Neural progenitor cell (in vitro differentiated cells): ENCODE data around the gene ICAM3. TPM values are rescaled to one million over a fixed set of nuclear protein-coding genes. Genes with fewer than 3 reads are reported as not detected.

Experiments used
- DNase-seq: peaks from one replicate; pipeline ENCODE4 v3.0.0-alpha.2; 2016; ENCODE audit warnings: low spot score
- H2AFZ ChIP-seq: fragments of 200-600 bp; sonication (generic); replicated peaks from 2 replicates; pipeline ENCODE4 v1.6.1; 2016; ENCODE audit warnings: antibody characterized with exemption
- H3F3A ChIP-seq: fragments of 200-600 bp; sonication (generic); 2 replicates; pipeline ENCODE4 v1.6.1; 2016; ENCODE audit warnings: antibody characterized with exemption, low read depth
- H3K27ac ChIP-seq: fragments of 200-600 bp; sonication (generic); 2 replicates; pipeline ENCODE4 v1.5.1; 2016; ENCODE audit warnings: mild to moderate bottlenecking
- H3K27me3 ChIP-seq: fragments of 200-600 bp; sonication (generic); 2 replicates; pipeline ENCODE4 v1.6.1; 2016; ENCODE audit warnings: mild to moderate bottlenecking, moderate library complexity
- H3K36me3 ChIP-seq: fragments of 200-600 bp; sonication (generic); 2 replicates; pipeline ENCODE4 v1.5.1; 2016
- H3K4me1 ChIP-seq: fragments of 200-600 bp; sonication (generic); 2 replicates; pipeline ENCODE4 v1.6.1; 2016; ENCODE audit warnings: mixed run types
- H3K4me2 ChIP-seq: fragments of 200-600 bp; sonication (generic); 2 replicates; pipeline ENCODE4 v1.6.1; 2016
- H3K4me3 ChIP-seq: fragments of 200-600 bp; sonication (generic); 2 replicates; pipeline ENCODE4 v1.5.1; 2016
- H3K79me2 ChIP-seq: fragments of 200-600 bp; sonication (generic); 2 replicates; pipeline ENCODE4 v1.6.1; 2016; ENCODE audit warnings: low read depth
- H3K9ac ChIP-seq: fragments of 200-600 bp; sonication (generic); 2 replicates; pipeline ENCODE4 v1.6.1; 2016
- H3K9me3 ChIP-seq: fragments of 200-600 bp; sonication (generic); 2 replicates; pipeline ENCODE4 v1.5.1; 2016; ENCODE audit warnings: low read depth
- H4K20me1 ChIP-seq: fragments of 200-600 bp; sonication (generic); 2 replicates; pipeline ENCODE4 v1.6.1; 2016; ENCODE audit warnings: low read depth
- H3K27ac Mint-ChIP-seq: 3 replicates; pipeline ENCODE4 v1.8.0; 2021; ENCODE audit warnings: mixed read lengths
- H3K27me3 Mint-ChIP-seq: 2 replicates; pipeline ENCODE4 v1.8.0; 2022; ENCODE audit warnings: low read depth, mild to moderate bottlenecking, inconsistent platforms, moderate library complexity, mixed read lengths; ENCODE audit not compliant: insufficient read depth
- H3K36me3 Mint-ChIP-seq: 3 replicates; pipeline ENCODE4 v1.8.0; 2021; ENCODE audit warnings: mixed read lengths
- H3K4me1 Mint-ChIP-seq: 3 replicates; pipeline ENCODE4 v1.8.0; 2021; ENCODE audit warnings: mixed read lengths
- H3K4me3 Mint-ChIP-seq: 3 replicates; pipeline ENCODE4 v1.8.0; 2021; ENCODE audit warnings: mild to moderate bottlenecking, moderate library complexity, mixed read lengths
- H3K9me3 Mint-ChIP-seq: 3 replicates; pipeline ENCODE4 v1.8.0; 2020; ENCODE audit warnings: mixed read lengths
- CTCF ChIP-seq: fragments of 200-600 bp; sonication (generic); IDR thresholded peaks from 2 replicates; pipeline ENCODE4 v1.5.1; 2017; ENCODE audit warnings: antibody characterized with exemption, mild to moderate bottlenecking
- EZH2 ChIP-seq: fragments of 200-600 bp; sonication (generic); IDR thresholded peaks from 2 replicates; pipeline ENCODE4 v1.6.1; 2017; ENCODE audit warnings: antibody characterized with exemption, mild to moderate bottlenecking, moderate library complexity
- EZH2phosphoT487 ChIP-seq: fragments of 200-600 bp; sonication (generic); IDR thresholded peaks from 2 replicates; pipeline ENCODE4 v1.6.1; 2017; ENCODE audit warnings: antibody characterized with exemption
- small RNA-seq: library from RNA; depleted of rRNA; stranded (forward); fragments of <200 nt; gene quantifications from one replicate; pipeline ENCODE3, GENCODE V24; 2015
- total RNA-seq: library from RNA; depleted of rRNA; stranded (reverse); fragments of >200 nt; gene quantifications from 2 replicates; pipeline ENCODE4 v1.2.3, GENCODE V29; 2015; ENCODE audit warnings: low replicate concordance

Gene ICAM3
- total RNA-seq, 1 donor from 2014 or later, result 1.3 TPM

DNA sequence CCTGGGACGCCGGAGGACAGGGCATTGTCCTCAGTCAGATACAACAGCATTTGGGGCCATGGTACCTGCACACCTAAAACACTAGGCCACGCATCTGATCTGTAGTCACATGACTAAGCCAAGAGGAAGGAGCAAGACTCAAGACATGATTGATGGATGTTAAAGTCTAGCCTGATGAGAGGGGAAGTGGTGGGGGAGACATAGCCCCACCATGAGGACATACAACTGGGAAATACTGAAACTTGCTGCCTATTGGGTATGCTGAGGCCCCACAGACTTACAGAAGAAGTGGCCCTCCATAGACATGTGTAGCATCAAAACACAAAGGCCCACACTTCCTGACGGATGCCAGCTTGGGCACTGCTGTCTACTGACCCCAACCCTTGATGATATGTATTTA, 54.0 kb downstream of the ICAM3 start:
- H3K4me3 Mint-ChIP-seq, result peak overlapping the region; percentile 15

DNA sequence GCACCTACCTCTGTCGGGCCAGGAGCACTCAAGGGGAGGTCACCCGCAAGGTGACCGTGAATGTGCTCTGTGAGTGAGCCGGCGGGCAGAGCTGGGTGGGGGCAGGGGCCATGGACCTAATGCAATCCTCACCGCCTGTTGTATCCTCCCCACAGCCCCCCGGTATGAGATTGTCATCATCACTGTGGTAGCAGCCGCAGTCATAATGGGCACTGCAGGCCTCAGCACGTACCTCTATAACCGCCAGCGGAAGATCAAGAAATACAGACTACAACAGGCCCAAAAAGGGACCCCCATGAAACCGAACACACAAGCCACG, 54.5 kb downstream of the ICAM3 start:
- TF ChIP-seq EZH2 (no peak), EZH2phosphoT487 (no peak), CTCF (no peak)
- H3K4me3 Mint-ChIP-seq, result no peak overlapping the region
- Histone ChIP-seq H3K36me3 (no peaks in the 10 kb centered on the region), H2AFZ (no peak overlapping the region), H3K4me2 (no peak overlapping the region), H3K27ac (no peak overlapping the region), H3K9ac (no peak overlapping the region), H3K4me3 (no peak overlapping the region), H3F3A (peaks cover 29% of the 10 kb centered on the region), H3K79me2 (no peaks in the 10 kb centered on the region), H4K20me1 (peaks cover 11% of the 10 kb centered on the region), H3K9me3 (no peaks in the 10 kb centered on the region), H3K27me3 (peaks cover 50% of the 10 kb centered on the region), H3K4me1 (peaks cover 5% of the 10 kb centered on the region)
- peaks cover 3% of the 10 kb centered on the region for H3K9me3 Mint-ChIP-seq
- DNase-seq, result no peak
- H3K27me3 Mint-ChIP-seq, result peaks cover 58% of the 10 kb centered on the region
- H3K36me3 Mint-ChIP-seq, result no peaks in the 10 kb centered on the region
- no peak overlapping the region for H3K27ac Mint-ChIP-seq
- peaks cover 6% of the 10 kb centered on the region for H3K4me1 Mint-ChIP-seq

More for the DNA sequence above, 54.0 kb downstream of the ICAM3 start:
- Histone ChIP-seq H3K4me1 (peaks cover 5% of the 10 kb centered on the region), H3K9me3 (no peaks in the 10 kb centered on the region), H3K36me3 (no peaks in the 10 kb centered on the region), H3K9ac (no peak overlapping the region), H3F3A (peaks cover 31% of the 10 kb centered on the region), H3K27me3 (peaks cover 55% of the 10 kb centered on the region), H4K20me1 (peaks cover 15% of the 10 kb centered on the region), H3K79me2 (no peaks in the 10 kb centered on the region), H2AFZ (no peak overlapping the region), H3K27ac (no peak overlapping the region), H3K4me2 (no peak overlapping the region), H3K4me3 (no peak overlapping the region)
- no peak for DNase-seq
- Mint-ChIP-seq H3K27me3 (peaks cover 61% of the 10 kb centered on the region), H3K36me3 (no peaks in the 10 kb centered on the region), H3K27ac (no peak overlapping the region), H3K4me1 (peaks cover 8% of the 10 kb centered on the region), H3K9me3 (peaks cover 3% of the 10 kb centered on the region)
- TF ChIP-seq EZH2 (no peak), EZH2phosphoT487 (no peak), CTCF (no peak)

- Mint-ChIP-seq H3K27me3 (peaks cover 55% of the 10 kb centered on the region), H3K27ac (no peak overlapping the region), H3K9me3 (peaks cover 3% of the 10 kb centered on the region), H3K36me3 (no peaks in the 10 kb centered on the region), H3K4me1 (peaks cover 6% of the 10 kb centered on the region), H3K4me3 (no peak overlapping the region)
- Histone ChIP-seq H3K9me3 (no peaks in the 10 kb centered on the region), H3K27me3 (peaks cover 44% of the 10 kb centered on the region), H3K4me1 (peaks cover 5% of the 10 kb centered on the region), H3K79me2 (no peaks in the 10 kb centered on the region), H4K20me1 (peaks cover 10% of the 10 kb centered on the region), H3K4me2 (no peak overlapping the region), H3F3A (peaks cover 27% of the 10 kb centered on the region), H3K27ac (no peak overlapping the region), H3K4me3 (no peak overlapping the region), H2AFZ (no peak overlapping the region), H3K36me3 (no peaks in the 10 kb centered on the region), H3K9ac (no peak overlapping the region)
- no peak for TF ChIP-seq CTCF
- TF ChIP-seq EZH2, result no peak
- TF ChIP-seq EZH2phosphoT487, result no peak
- no peak for DNase-seq
Measured at GRCh38 chr19:10284065-10284959, 55.1 kb downstream of the ICAM3 start.

Small RNAs within 50 kb of the gene (small RNA-seq; reads per million reads assigned to genes)
- gene AC011511.1 (not detected), gene AC011511.4 (not detected)

Other genes starting within 250 kb of the ICAM3 start
- 0.09 TPM in 1 of 2 replicates, not detected in the other for gene ANGPTL6, start 236.9 kb downstream of the ICAM3 start, total RNA-seq
- 6.6 and 23.3 TPM in 2 replicates for gene PPAN, start 233.3 kb downstream of the ICAM3 start, total RNA-seq
- gene P2RY11, start 227.9 kb downstream of the ICAM3 start, total RNA-seq, result 2.2 TPM in 1 of 2 replicates, not detected in the other
- 170 and 215 TPM in 2 replicates for gene EIF3G, start 219.7 kb downstream of the ICAM3 start, total RNA-seq
- gene DNMT1, start 144.7 kb downstream of the ICAM3 start, total RNA-seq, result 203 and 204 TPM in 2 replicates
- 8.5 and 18.8 TPM in 2 replicates for gene S1PR2, start 108.3 kb downstream of the ICAM3 start, total RNA-seq
- gene MRPL4, start 87.4 kb downstream of the ICAM3 start, total RNA-seq, result 22.5 and 57.4 TPM in 2 replicates
- gene ICAM1, start 68.5 kb downstream of the ICAM3 start, total RNA-seq, result 0.40 and 0.80 TPM in 2 replicates
- 0.15 TPM in 1 of 2 replicates, not detected in the other for gene ICAM4, start 52.7 kb downstream of the ICAM3 start, total RNA-seq
- gene ICAM5, start 49.7 kb downstream of the ICAM3 start, total RNA-seq, result 0.46 TPM in 1 of 2 replicates, not detected in the other
- gene ZGLP1, start 29.8 kb downstream of the ICAM3 start, total RNA-seq, result 2.4 and 4.6 TPM in 2 replicates
- 7.4 and 11.4 TPM in 2 replicates for gene FDX2, start 23.6 kb downstream of the ICAM3 start, total RNA-seq
- 5.4 and 24.3 TPM in 2 replicates for gene RAVER1, start 6.1 kb downstream of the ICAM3 start, total RNA-seq
- 20.7 and 44.9 TPM in 2 replicates for gene TYK2, start 40.9 kb upstream of the ICAM3 start, total RNA-seq
- gene CDC37, start 63.9 kb upstream of the ICAM3 start, total RNA-seq, result 142 and 211 TPM in 2 replicates
- gene PDE4A, start 80.9 kb upstream of the ICAM3 start, total RNA-seq, result 0.37 and 1.5 TPM in 2 replicates
- 25.2 and 41.7 TPM in 2 replicates for gene KEAP1, start 163.7 kb upstream of the ICAM3 start, total RNA-seq
- 0.15 and 1.1 TPM in 2 replicates for gene S1PR5, start 177.8 kb upstream of the ICAM3 start, total RNA-seq
- gene ATG4D, start 204.3 kb upstream of the ICAM3 start, total RNA-seq, result 5.1 and 29.6 TPM in 2 replicates
- 16.4 and 27.4 TPM in 2 replicates for gene KRI1, start 226.4 kb upstream of the ICAM3 start, total RNA-seq
- 3.4 and 4.4 TPM in 2 replicates for gene CDKN2D, start 229.4 kb upstream of the ICAM3 start, total RNA-seq
- 3.6 and 3.9 TPM in 2 replicates for gene AP1M2, start 247.7 kb upstream of the ICAM3 start, total RNA-seq